Activated T-cell treated with anti-CD3 and anti-CD28 coated beads, Interleukin-2, amount 50 U/mL, for 72 hours (primary cell): ENCODE data around the gene KCNG2. TPM values are rescaled to one million over a fixed set of nuclear protein-coding genes. Genes with fewer than 3 reads are reported as not detected.
"Not testable (repeated sequence)": the region's sequence is repeated elsewhere in the genome, so short reads cannot be mapped to it uniquely, and the experiment has no call there.

Experiments used
- ATAC-seq, 2 donors: fragments of 150-1000 bp; cut with Tn5 transposase; replicated peaks in 1 of 2; 2 replicates each; pipeline ENCODE4 v1.10.0; 2021; ENCODE audit warnings: moderate library complexity in 2 of 2, mild to moderate bottlenecking in 1 of 2
- DNase-seq, 2 donors: peaks; one replicate each; pipeline ENCODE4 v3.0.0; 2021 to 2022; ENCODE audit warnings: mixed read lengths in 1 of 2
- H3K27ac Mint-ChIP-seq: one replicate; pipeline ENCODE4 v1.8.0; 2022; ENCODE audit warnings: mild to moderate bottlenecking, moderate library complexity, mixed read lengths
- H3K27me3 Mint-ChIP-seq: one replicate; pipeline ENCODE4 v1.8.0; 2022; ENCODE audit warnings: low read depth, mixed read lengths
- H3K36me3 Mint-ChIP-seq, 2 donors: one replicate each; pipeline ENCODE4 v1.8.0; 2022; ENCODE audit warnings: mixed read lengths in 2 of 2, mild to moderate bottlenecking in 1 of 2; ENCODE audit not compliant: insufficient read depth in 2 of 2
- H3K4me1 Mint-ChIP-seq: one replicate; pipeline ENCODE4 v1.8.0; 2022; ENCODE audit warnings: low read depth, mixed read lengths
- H3K4me3 Mint-ChIP-seq, 2 donors: one replicate each; pipeline ENCODE4 v1.8.0; 2022; ENCODE audit warnings: mild to moderate bottlenecking in 2 of 2, mixed read lengths in 2 of 2, moderate library complexity in 2 of 2
- H3K9me3 Mint-ChIP-seq, 2 donors: one replicate each; pipeline ENCODE4 v1.8.0; 2022; ENCODE audit warnings: mixed read lengths in 2 of 2
- total RNA-seq, 2 donors: library from RNA; stranded (reverse); gene quantifications; one replicate each; pipeline ENCODE4 v1.2.3, GENCODE V29; 2022

The KCNG2 gene
- total RNA-seq, 2 donors from 2014 or later: not detected

DNA sequence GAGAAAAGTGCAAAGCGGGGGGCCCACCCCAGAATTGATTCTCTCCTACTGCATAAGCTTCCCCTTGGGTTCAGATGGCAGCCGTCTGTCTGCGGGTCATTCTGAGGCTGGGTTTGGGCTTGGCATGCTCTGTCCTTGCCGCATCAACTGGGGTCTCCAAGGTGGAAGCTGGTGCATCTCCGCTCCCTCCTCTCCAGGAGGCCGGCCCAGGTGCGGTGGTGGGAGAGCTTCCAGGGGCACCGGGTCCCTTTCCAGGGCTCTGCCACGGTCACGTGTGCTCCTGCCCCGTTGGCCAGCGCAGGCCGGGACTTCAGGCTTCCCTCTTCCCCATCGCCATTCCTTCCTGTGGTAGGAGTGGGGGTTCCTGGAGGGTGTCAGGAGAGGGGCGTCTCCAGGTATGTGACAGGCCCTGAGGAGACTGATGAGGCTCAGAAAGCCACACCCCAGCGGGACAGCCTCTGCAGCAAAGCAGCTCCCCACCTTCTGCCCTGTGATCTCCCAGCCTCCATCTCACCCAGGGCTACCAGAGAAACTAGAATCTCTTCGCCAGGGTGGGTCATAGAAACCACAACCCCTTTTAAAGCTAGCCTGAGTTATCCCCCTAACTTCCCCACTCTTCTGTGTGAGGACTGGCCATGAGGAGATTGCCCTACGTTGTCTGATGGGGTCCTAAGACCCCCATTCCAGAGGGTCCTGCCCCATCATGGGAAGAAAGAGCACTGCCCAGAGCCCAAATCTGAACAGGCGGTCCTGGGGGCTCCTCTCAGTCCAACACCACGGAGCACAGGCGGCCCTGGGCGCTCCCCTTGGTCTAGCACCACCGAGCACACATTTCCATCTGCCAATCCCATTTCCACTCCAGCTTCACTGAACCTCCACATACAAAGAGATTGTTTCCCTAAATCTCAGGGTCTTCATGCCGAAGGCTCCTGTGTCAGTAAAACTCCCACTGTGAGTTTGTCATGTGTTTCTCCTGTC, 77.1 kb downstream of the KCNG2 start:
- ATAC-seq: no peak
- Mint-ChIP-seq H3K4me3 (no peak overlapping the region), H3K27me3 (no peaks in the 10 kb centered on the region), H3K4me1 (no peaks in the 10 kb centered on the region), H3K36me3 (no peaks in the 10 kb centered on the region), H3K9me3 (no peaks in the 10 kb centered on the region), H3K27ac (no peak overlapping the region)
- DNase-seq: no peak

DNA sequence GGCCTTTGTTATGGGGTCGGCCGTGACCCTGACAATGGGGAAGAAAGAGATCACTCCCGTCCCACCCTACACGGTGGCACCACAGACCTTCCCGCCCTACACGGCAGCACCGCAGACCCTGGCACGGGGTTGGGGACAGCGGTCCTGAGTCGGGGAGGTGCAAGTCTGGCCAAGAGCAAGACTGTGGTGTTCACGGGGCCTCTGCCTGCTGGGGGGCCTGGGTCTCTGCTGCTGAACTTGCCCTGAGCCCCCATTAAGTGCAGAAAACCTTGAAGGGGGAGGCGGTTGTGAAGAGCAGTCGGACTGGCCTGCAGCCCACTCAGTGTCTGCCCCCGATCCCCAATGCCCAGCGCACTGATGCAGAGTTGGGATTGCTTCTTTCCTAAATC, 77.8 kb downstream of the KCNG2 start:
- no peak overlapping the region for H3K4me3 Mint-ChIP-seq
- ATAC-seq (no peak), DNase-seq (no peak)
- no peaks in the 10 kb centered on the region for H3K4me1 Mint-ChIP-seq
- H3K9me3 Mint-ChIP-seq: no peaks in the 10 kb centered on the region
- no peaks in the 10 kb centered on the region for H3K36me3 Mint-ChIP-seq
- no peak overlapping the region for H3K27ac Mint-ChIP-seq
- H3K27me3 Mint-ChIP-seq: no peaks in the 10 kb centered on the region

DNA sequence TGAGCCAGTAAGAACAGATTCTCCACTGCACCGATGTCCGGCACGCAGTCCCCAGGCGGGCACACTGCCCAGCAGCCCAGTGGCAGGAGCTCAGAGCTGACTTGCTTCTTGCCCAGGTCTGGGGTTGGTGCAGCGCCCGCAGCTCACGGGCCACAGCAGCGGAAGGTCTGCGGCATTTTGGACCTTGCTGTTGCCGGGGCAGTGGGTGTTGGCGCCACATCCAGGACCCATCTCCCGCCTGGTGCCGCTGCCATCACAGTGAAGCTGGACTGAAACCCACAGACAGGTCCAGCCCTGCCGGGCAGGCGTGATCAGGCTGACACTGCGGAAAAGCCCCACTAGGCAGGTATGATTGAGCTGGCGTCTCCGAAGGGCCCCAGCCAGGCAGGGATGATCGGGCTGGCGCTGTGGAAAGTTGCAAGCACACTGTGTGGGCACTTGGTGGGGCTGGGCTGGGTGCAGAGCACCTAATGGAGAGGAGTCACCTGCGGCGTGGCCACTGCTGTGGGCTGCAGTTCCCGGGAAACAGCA, 78.3 kb downstream of the KCNG2 start:
- no peaks in the 10 kb centered on the region for H3K36me3 Mint-ChIP-seq
- ATAC-seq: no peak
- no peaks in the 10 kb centered on the region for H3K27me3 Mint-ChIP-seq
- DNase-seq: no peak
- no peaks in the 10 kb centered on the region for H3K9me3 Mint-ChIP-seq
- no peak overlapping the region for H3K4me3 Mint-ChIP-seq
- H3K27ac Mint-ChIP-seq: no peak overlapping the region
- H3K4me1 Mint-ChIP-seq: no peaks in the 10 kb centered on the region

GRCh38 chr18:79876497-79876896, 78.8 kb downstream of the KCNG2 start:
- H3K36me3 Mint-ChIP-seq: no peaks in the 10 kb centered on the region
- H3K4me1 Mint-ChIP-seq: no peaks in the 10 kb centered on the region
- no peak for DNase-seq
- H3K9me3 Mint-ChIP-seq: no peaks in the 10 kb centered on the region
- H3K4me3 Mint-ChIP-seq: no peak overlapping the region
- H3K27me3 Mint-ChIP-seq: no peaks in the 10 kb centered on the region
- ATAC-seq: no peak
- H3K27ac Mint-ChIP-seq: no peak overlapping the region

DNA sequence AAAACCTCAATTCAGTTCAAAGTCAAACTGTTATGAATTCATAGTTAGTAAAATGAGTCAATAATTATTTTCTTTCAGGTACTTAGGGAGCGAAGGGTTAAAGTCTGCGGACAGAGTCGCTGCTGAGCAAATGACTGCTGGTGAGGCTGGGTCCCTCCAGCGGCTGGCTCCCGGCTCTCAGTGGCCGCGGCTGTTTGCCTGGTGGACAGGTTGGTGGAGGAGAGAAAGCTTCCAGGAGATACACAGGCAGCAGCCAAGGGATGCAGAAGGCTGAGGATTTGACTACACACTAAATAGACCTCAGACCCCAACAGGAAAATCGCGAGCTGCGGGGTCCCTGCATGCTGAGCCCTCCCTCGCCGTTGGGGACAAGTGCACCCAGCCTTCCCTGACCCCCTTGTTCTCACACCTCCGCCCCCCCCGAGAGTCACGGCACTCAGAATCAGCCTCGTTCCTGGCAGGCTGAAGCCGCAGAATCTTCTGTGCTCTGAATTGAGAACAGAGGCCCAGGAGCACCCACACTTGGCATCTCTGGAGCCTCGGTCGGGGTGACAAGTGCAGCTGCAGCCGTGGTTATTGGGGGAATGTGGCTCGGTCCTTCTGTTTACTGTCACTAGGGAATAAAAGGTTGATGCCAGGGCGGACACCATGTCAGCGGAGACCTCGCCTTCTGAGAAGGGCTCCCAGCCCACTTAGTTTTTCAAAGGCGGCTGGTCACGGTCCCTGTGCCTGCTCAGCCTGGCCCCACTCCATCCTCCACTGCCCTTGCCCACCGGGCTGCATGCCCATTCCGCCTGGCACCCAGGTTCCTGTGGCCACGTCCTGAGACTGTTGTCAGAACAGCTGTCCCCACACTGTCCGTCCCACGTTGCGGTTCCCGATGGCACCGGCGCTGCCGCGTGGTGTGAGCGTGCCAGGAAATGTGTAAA, 79.7 kb downstream of the KCNG2 start:
- DNase-seq (no peak), ATAC-seq (no peak)
- no peaks in the 10 kb centered on the region for H3K9me3 Mint-ChIP-seq
- H3K27ac Mint-ChIP-seq: no peak overlapping the region
- H3K27me3 Mint-ChIP-seq: no peaks in the 10 kb centered on the region
- no peak overlapping the region for H3K4me3 Mint-ChIP-seq
- no peaks in the 10 kb centered on the region for H3K36me3 Mint-ChIP-seq
- no peaks in the 10 kb centered on the region for H3K4me1 Mint-ChIP-seq

GRCh38 chr18:79878246-79878645, 80.5 kb downstream of the KCNG2 start:
- not testable (repeated sequence) for H3K36me3 Mint-ChIP-seq, H3K27ac Mint-ChIP-seq, H3K9me3 Mint-ChIP-seq, ATAC-seq, H3K27me3 Mint-ChIP-seq, DNase-seq, H3K4me1 Mint-ChIP-seq, H3K4me3 Mint-ChIP-seq

DNA sequence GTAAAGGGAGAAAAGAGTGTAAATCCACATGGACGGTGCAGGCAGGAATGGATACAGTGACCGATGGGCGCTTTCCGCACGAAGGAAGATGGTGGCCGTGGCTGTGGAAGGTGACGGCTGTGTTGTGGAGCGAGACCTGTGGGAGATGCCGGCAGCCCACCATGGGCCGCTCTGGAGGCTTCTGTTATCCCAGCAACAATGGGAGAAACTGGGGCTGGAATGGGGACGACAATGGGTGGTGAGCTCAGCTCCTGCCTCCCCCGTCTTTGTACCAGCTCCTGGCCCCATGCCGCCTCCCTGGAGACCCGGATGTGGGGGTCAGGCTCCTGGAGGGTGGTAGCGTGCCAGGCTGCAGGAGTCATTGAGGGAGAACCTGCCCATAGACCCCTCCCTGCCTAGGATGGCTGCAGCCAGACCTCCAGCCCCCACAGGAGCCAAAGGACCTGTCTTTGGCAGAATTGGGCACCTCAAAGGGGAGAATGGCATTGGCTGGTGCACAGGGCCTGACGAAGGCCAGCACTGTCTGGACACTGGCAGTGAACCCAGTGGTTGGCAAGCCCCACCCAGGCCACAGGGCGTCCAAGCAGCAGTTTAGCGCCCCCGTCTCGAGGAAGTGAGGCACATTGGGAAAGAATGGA, 81.1 kb downstream of the KCNG2 start:
- H3K4me3 Mint-ChIP-seq: no peak overlapping the region
- H3K27me3 Mint-ChIP-seq: no peaks in the 10 kb centered on the region
- H3K4me1 Mint-ChIP-seq: no peaks in the 10 kb centered on the region
- no peaks in the 10 kb centered on the region for H3K36me3 Mint-ChIP-seq
- DNase-seq: no peak
- H3K27ac Mint-ChIP-seq: no peak overlapping the region
- H3K9me3 Mint-ChIP-seq: no peaks in the 10 kb centered on the region
- no peak for ATAC-seq

GRCh38 chr18:79879566-79879965, 81.8 kb downstream of the KCNG2 start:
- no peak for DNase-seq
- H3K27me3 Mint-ChIP-seq: no peaks in the 10 kb centered on the region
- no peak for ATAC-seq
- no peaks in the 10 kb centered on the region for H3K9me3 Mint-ChIP-seq
- no peak overlapping the region for H3K27ac Mint-ChIP-seq
- no peaks in the 10 kb centered on the region for H3K4me1 Mint-ChIP-seq
- no peak overlapping the region for H3K4me3 Mint-ChIP-seq
- H3K36me3 Mint-ChIP-seq: no peaks in the 10 kb centered on the region

DNA sequence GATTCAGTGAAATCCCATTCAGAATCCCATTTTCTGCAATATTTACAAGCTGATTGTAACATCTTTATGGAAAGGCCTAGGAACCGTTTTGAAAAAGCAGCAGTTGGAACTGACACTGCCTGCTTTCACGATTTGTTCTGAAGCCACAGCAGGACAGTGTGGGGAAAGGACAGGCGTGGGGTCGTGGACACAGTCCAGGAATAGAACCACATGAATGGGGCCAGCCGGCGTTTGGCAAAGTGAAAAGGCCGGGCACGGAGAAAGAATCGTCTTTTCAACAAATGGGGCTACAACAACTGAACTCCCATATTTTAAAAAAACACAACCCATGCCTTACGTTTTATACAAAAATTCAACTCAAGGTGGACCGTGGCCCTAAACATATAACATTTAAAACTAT, 84.0 kb downstream of the KCNG2 start:
- H3K36me3 Mint-ChIP-seq: no peaks in the 10 kb centered on the region
- H3K9me3 Mint-ChIP-seq: no peaks in the 10 kb centered on the region
- H3K27ac Mint-ChIP-seq: no peak overlapping the region
- H3K27me3 Mint-ChIP-seq: no peaks in the 10 kb centered on the region
- H3K4me3 Mint-ChIP-seq: no peak overlapping the region
- no peaks in the 10 kb centered on the region for H3K4me1 Mint-ChIP-seq
- DNase-seq (no peak), ATAC-seq (no peak)

- Mint-ChIP-seq H3K27me3 (no peaks in the 10 kb centered on the region), H3K4me1 (no peaks in the 10 kb centered on the region), H3K4me3 (no peak overlapping the region), H3K9me3 (no peaks in the 10 kb centered on the region), H3K27ac (no peak overlapping the region), H3K36me3 (no peaks in the 10 kb centered on the region)
- DNase-seq (no peak), ATAC-seq (no peak)
Measured at GRCh38 chr18:79882522-79883241, 84.9 kb downstream of the KCNG2 start.

DNA sequence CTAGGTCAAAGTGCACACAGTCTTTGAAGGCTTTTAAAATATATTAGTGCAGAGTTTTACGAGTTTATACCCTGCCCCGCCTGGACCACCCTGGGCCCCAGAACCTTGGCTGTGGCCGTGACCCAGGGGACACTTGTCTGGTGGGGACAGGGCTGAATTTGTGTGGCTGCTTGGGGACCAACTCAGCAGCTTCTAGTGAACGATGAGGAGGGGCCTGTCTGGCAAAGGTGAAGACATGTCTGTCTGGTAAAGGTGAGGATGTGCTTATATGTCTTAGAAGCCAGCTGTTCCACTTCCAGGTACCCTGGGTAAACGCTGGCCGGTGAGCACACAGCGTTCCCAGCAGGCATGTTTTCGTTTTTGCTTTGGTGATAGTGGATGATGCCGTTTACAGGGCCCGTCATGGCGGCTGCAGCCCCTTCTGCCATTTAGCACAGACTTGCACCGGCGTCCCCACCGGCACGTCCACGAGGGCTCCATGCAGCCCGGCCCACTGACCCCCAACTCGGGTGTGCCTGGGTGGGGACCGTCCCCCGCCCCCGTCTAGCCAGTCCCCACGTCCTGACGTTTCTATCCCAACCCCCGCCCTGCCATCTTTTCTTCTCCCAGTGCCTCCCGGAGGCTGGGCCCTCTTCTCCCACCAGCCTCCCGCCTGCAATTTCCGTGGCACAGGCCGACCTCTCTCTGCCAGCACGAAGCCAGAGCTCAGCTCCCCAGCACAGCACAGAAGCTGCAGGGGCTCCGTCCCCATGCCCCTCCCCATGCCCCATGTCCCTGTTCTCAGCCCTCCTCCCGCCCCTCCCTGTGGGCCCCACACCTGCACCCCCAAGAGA, 85.9 kb downstream of the KCNG2 start:
- H3K27ac Mint-ChIP-seq: no peak overlapping the region
- no peak overlapping the region for H3K4me3 Mint-ChIP-seq
- peaks cover 0 to 2% of the 10 kb centered on the region in 2 donors for H3K36me3 Mint-ChIP-seq
- H3K9me3 Mint-ChIP-seq: no peaks in the 10 kb centered on the region
- ATAC-seq: no peak
- DNase-seq: no peak
- no peaks in the 10 kb centered on the region for H3K27me3 Mint-ChIP-seq
- no peaks in the 10 kb centered on the region for H3K4me1 Mint-ChIP-seq
